Transverse colon (tissue), 4 donors: Measurements from ENCODE around the gene UROC1. TPM values are rescaled to one million over a fixed set of nuclear protein-coding genes. Genes with fewer than 3 reads are reported as not detected.

Experiments used
- DNase-seq: peaks from one replicate; pipeline ENCODE4 v3.0.0-alpha.2; 2019
- H3K27ac ChIP-seq, 4 donors: fragments of 200-600 bp; sonication (generic); 2 replicates each; pipeline ENCODE4 v1.5.1; 2016 to 2018; ENCODE audit warnings: inconsistent platforms in 4 of 4
- H3K27me3 ChIP-seq: fragments of 200-600 bp; sonication (generic); 2 replicates; pipeline ENCODE4 v1.5.1; 2017; ENCODE audit warnings: inconsistent platforms
- H3K36me3 ChIP-seq, 4 donors: fragments of 200-600 bp; sonication (generic); 2 replicates each; pipeline ENCODE4 v1.5.1; 2017 to 2019; ENCODE audit warnings: inconsistent platforms in 4 of 4
- H3K4me1 ChIP-seq, 4 donors: fragments of 200-600 bp; sonication (generic); 2 replicates each; pipeline ENCODE4 v1.5.1; 2017 to 2020; ENCODE audit warnings: inconsistent platforms in 4 of 4
- H3K4me3 ChIP-seq, 4 donors: fragments of 200-600 bp; sonication (generic); 1 replicate in 1 of 4; 2 replicates in 3 of 4; pipeline versions ENCODE4 v1.5.1 to v1.6.1; 2017 to 2019; ENCODE audit warnings: inconsistent platforms in 4 of 4
- H3K9me3 ChIP-seq, 2 donors: fragments of 200-600 bp; sonication (generic); 2 replicates each; pipeline ENCODE4 v1.5.1; 2017 to 2019; ENCODE audit warnings: inconsistent platforms in 2 of 2
- EP300 ChIP-seq: sonication (generic); formaldehyde crosslinking; IDR thresholded peaks from one replicate; pipeline ENCODE4 v1.6.1; 2017; ENCODE audit warnings: antibody characterized with exemption, low read depth
- POLR2A ChIP-seq: fragments of 450-650 bp; IDR thresholded peaks from one replicate; pipeline ENCODE4 v1.6.1; 2016; ENCODE audit warnings: antibody characterized with exemption, mild to moderate bottlenecking, moderate library complexity
- POLR2AphosphoS5 ChIP-seq, 3 donors: sonication (generic); formaldehyde crosslinking; IDR thresholded peaks; one replicate each; pipeline ENCODE4 v1.6.1; 2016; ENCODE audit warnings: antibody characterized with exemption in 3 of 3
- WGBS, 2 donors: methylation state at CpG; one replicate each; pipeline ENCODE4 v1.1.5; 2018; ENCODE audit warnings: low coverage in 1 of 2; 5-methylcytosine and 5-hydroxymethylcytosine counted together
- in situ Hi-C, 4 donors: fragments of 200-750 bp; cut with MboI; loops; one replicate each; pipeline versions ENCODE4 v1.15.0 to v1.15.1; 2017; ENCODE audit warnings: low sequenced_read_pairs in 3 of 4, low pct_ligation_motif_present in 1 of 4, low pct_unique_long_range_greater_than_20kb in 1 of 4
- intact Hi-C: fragments of 100-400 bp; cut with DNase I; formaldehyde crosslinking; loops from one replicate; pipeline ENCODE4 v1.15.1; 2023; ENCODE audit warnings: low total_unique reads
- total RNA-seq, 4 donors: library from RNA; depleted of rRNA; stranded (reverse); fragments of >200 nt; gene quantifications; one replicate each; pipeline ENCODE4 v1.1.0, GENCODE V29; 2016
- TF ChIP-seq, protein P1 (sequence below), 5 experiments: fragments of 200-600 bp in 3 of 5; fragments of 450-650 bp in 2 of 5; sonication (generic) in 3 of 5; IDR thresholded peaks; 1 replicate in 2 of 5; 2 replicates in 3 of 5; pipeline ENCODE4 v1.5.1; 2016 to 2017; ENCODE audit warnings: antibody characterized with exemption in 5 of 5, inconsistent platforms in 3 of 5, mild to moderate bottlenecking in 2 of 5, moderate library complexity in 1 of 5

The UROC1 gene
- total RNA-seq, 4 donors from 2014 or later = not detected

- in situ Hi-C loops = no loop called here
- no peaks in the 10 kb centered on the region for H3K4me1 ChIP-seq
- peak; percentile 2 for DNase-seq
These were observed 39.3 kb upstream of the UROC1 start for GRCh38 chr3:126556637-126557414.

GRCh38 chr3:126555795-126556636, 38.4 kb upstream of the UROC1 start:
- H3K4me1 ChIP-seq = no peaks in the 10 kb centered on the region
- in situ Hi-C loops (no loop called here), intact Hi-C loops (no loop called here)
- no peaks in the 10 kb centered on the region for H3K36me3 ChIP-seq
- TF ChIP-seq POLR2AphosphoS5 (IDR thresholded peaks at IDR 0.05) (no peak), EP300 (no peak), POLR2A (no peak)
- TF ChIP-seq, protein P1, sequence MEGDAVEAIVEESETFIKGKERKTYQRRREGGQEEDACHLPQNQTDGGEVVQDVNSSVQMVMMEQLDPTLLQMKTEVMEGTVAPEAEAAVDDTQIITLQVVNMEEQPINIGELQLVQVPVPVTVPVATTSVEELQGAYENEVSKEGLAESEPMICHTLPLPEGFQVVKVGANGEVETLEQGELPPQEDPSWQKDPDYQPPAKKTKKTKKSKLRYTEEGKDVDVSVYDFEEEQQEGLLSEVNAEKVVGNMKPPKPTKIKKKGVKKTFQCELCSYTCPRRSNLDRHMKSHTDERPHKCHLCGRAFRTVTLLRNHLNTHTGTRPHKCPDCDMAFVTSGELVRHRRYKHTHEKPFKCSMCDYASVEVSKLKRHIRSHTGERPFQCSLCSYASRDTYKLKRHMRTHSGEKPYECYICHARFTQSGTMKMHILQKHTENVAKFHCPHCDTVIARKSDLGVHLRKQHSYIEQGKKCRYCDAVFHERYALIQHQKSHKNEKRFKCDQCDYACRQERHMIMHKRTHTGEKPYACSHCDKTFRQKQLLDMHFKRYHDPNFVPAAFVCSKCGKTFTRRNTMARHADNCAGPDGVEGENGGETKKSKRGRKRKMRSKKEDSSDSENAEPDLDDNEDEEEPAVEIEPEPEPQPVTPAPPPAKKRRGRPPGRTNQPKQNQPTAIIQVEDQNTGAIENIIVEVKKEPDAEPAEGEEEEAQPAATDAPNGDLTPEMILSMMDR (IDR thresholded peaks at IDR 0.05) = no peak
- peak; percentile 3 for DNase-seq
- H3K27ac ChIP-seq = no peak overlapping the region
- H3K27me3 ChIP-seq = no peaks in the 10 kb centered on the region
- no peaks in the 10 kb centered on the region for H3K9me3 ChIP-seq
- H3K4me3 ChIP-seq = no peak overlapping the region
- 73% methylated on average over 10 of the region's 10 CpGs; no CpG with 5 or more reads in 1 of the 2 donors for WGBS, 2 donors

More at GRCh38 chr3:126556637-126557414, 39.3 kb upstream of the UROC1 start:
- no peak for TF ChIP-seq POLR2A
- TF ChIP-seq EP300 = no peak
- Histone ChIP-seq H3K36me3 (no peaks in the 10 kb centered on the region), H3K9me3 (peaks cover 0 to under 1% of the 10 kb centered on the region in 2 donors), H3K27me3 (no peaks in the 10 kb centered on the region), H3K4me3 (no peak overlapping the region), H3K27ac (no peak overlapping the region)
- WGBS, 2 donors = 83% methylated on average over 8 of the region's 8 CpGs; no CpG with 5 or more reads in 1 of the 2 donors
- intact Hi-C loops = no loop called here

GRCh38 chr3:126554560-126555525, 37.3 kb upstream of the UROC1 start:
- H3K4me3 ChIP-seq = no peak overlapping the region
- in situ Hi-C loops = no loop called here
- WGBS, 2 donors = 88 to 93% methylated on average over 3 to 17 of the region's 19 CpGs
- H3K9me3 ChIP-seq = no peaks in the 10 kb centered on the region
- intact Hi-C loops = no loop called here
- H3K36me3 ChIP-seq = no peaks in the 10 kb centered on the region
- no peaks in the 10 kb centered on the region for H3K4me1 ChIP-seq
- no peak overlapping the region for H3K27ac ChIP-seq
- peak; percentile 3 for DNase-seq
- H3K27me3 ChIP-seq = no peaks in the 10 kb centered on the region
- TF ChIP-seq, protein P1 (IDR thresholded peaks at IDR 0.05) = no peak
- TF ChIP-seq POLR2AphosphoS5 (IDR thresholded peaks at IDR 0.05) = no peak
- no peak for TF ChIP-seq EP300
- no peak for TF ChIP-seq POLR2A

DNA sequence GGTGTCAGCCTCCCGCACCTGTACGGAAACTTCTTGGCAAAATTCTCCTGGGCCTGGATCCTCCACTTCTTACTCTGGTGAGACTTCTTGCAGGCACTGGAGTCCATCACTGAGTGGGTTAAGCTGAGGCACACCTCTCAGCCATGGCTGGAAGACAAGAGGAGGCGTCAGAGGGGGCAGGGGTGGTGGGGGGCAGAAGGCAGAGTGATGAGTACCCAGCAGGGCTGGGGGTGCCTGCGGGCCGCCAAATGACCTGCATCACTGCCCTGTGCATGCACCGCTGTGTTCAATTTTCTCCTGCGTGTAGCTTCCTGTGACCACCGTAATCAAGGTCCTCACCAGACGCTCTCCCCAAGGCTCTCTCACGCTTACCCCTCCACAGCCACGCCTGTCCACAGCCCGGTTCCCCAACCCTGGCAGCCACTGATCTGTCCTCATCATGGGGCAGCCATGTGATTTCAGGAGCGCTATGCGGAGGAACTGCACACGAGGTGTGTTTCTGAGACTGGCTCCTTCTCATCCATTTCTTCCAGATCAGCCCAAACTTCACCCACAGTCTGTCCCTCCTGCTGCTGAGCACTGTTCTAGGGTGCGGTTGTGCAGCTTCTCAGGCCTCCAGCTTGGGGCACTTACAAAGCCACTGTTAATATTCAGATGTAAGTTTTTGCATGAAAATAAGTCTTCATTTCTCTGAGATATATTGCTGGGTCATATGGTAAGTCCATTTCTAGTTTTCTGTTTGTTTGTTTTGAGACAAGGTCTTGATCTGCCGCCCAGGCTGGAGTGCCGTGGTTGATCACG, 35.9 kb upstream of the UROC1 start:
- Histone ChIP-seq H3K4me3 (no peak overlapping the region), H3K36me3 (no peaks in the 10 kb centered on the region), H3K9me3 (no peaks in the 10 kb centered on the region), H3K27me3 (no peaks in the 10 kb centered on the region), H3K4me1 (no peaks in the 10 kb centered on the region), H3K27ac (no peak overlapping the region)
- TF ChIP-seq EP300 = no peak
- TF ChIP-seq POLR2A = no peak
- no peak for TF ChIP-seq POLR2AphosphoS5 (IDR thresholded peaks at IDR 0.05)
- TF ChIP-seq, protein P1 (IDR thresholded peaks at IDR 0.05) = no peak
- intact Hi-C loops = no loop called here
- WGBS, 2 donors = 50 to 79% methylated on average over 2 to 19 of the region's 19 CpGs
- in situ Hi-C loops = no loop called here
- DNase-seq = peak; percentile 2
